A549 (cell line): ENCODE results near the gene MIPOL1. TPM values are rescaled to one million over a fixed set of nuclear protein-coding genes. Genes with fewer than 3 reads are reported as not detected.

Source experiments
- ATAC-seq, 2 experiments: fragments of 200-7000 bp in 1 of 2; fragments of >200 bp in 1 of 2; cut with Nextera tagmentation in 1 of 2; cut with Tn5 transposase in 1 of 2; 3 replicates each; pipeline versions ENCODE4 v1.8.0 to v1.9.1; 2018 to 2020; ENCODE audit warnings: mild to moderate bottlenecking in 1 of 2, moderate library complexity in 1 of 2
- CTCF ChIA-PET: fragments of 300-600 bp; sonication (Branson Sonifier 250); formaldehyde crosslinking; extraction: SDS; loops from one replicate; lab custom pipeline; 2021; ENCODE audit warnings: antibody characterized with exemption, inconsistent platforms; lab: Yijun Ruan, JAX
- POLR2A ChIA-PET: fragments of 350-600 bp; formaldehyde crosslinking; extraction: SDS; loops from one replicate; lab custom pipeline; 2021; ENCODE audit warnings: antibody characterized with exemption, inconsistent platforms; lab: Yijun Ruan, JAX
- DNase-seq, 2 experiments: peaks; one replicate each; pipeline versions ENCODE4 v3.0.0 to v3.0.0-alpha.2; 2011 to 2016; ENCODE audit warnings: low read depth in 1 of 2, low spot score in 1 of 2
- FAIRE-seq: peaks from 2 replicates; lab custom pipeline; 2011; peaks lifted over from hg19 to GRCh38; lab: Jason Lieb, UNC
- H3K27ac ChIP-seq, 2 experiments: fragments of >200 bp; sonication (Bioruptor Twin); formaldehyde crosslinking; 3 replicates each; pipeline ENCODE4 v1.5.1; 2016 to 2017
- H3K4me1 ChIP-seq: fragments of >200 bp; sonication (Bioruptor Twin); formaldehyde crosslinking; 3 replicates; pipeline ENCODE4 v1.6.1; 2016
- H3K4me2 ChIP-seq: fragments of >200 bp; sonication (Bioruptor Twin); formaldehyde crosslinking; 3 replicates; pipeline ENCODE4 v1.6.1; 2016
- H3K4me3 ChIP-seq: fragments of >200 bp; sonication (Bioruptor Twin); formaldehyde crosslinking; 3 replicates; pipeline ENCODE4 v1.5.1; 2016
- H3K9me3 ChIP-seq: fragments of >200 bp; sonication (Bioruptor Twin); formaldehyde crosslinking; 3 replicates; pipeline ENCODE4 v1.6.1; 2016
- CBX2 ChIP-seq: fragments of 200-600 bp; sonication (generic); IDR thresholded peaks from 2 replicates; pipeline ENCODE4 v1.6.1; 2016; ENCODE audit warnings: low read depth, mild to moderate bottlenecking, borderline replicate concordance
- CEBPB ChIP-seq, 2 experiments: fragments of >200 bp in 1 of 2; sonication (Bioruptor Twin) in 1 of 2; formaldehyde crosslinking in 1 of 2; IDR thresholded peaks; 2 replicates each; pipeline ENCODE4 v1.6.1; 2012 to 2016
- ELK1 ChIP-seq: fragments of 150-350 bp; IDR thresholded peaks from 2 replicates; pipeline ENCODE4 v1.6.1; 2014; ENCODE audit warnings: low read depth, mild to moderate bottlenecking, low read length
- FOSL2 ChIP-seq, 2 experiments: fragments of 450-650 bp in 1 of 2; fragments of >200 bp in 1 of 2; sonication (Bioruptor Twin) in 1 of 2; formaldehyde crosslinking; IDR thresholded peaks; 2 replicates each; pipeline versions ENCODE4 v1.5.0 to v1.6.1; 2016 to 2020; ENCODE audit warnings: mild to moderate bottlenecking in 1 of 2, moderate library complexity in 1 of 2
- HEYL ChIP-seq: fragments of 250-450 bp; sonication (Bioruptor Pico); IDR thresholded peaks from 2 replicates; pipeline ENCODE4 v1.8.0; 2021; ENCODE audit warnings: mild to moderate bottlenecking, moderate library complexity
- HOXB13 ChIP-seq: fragments of 250-450 bp; sonication (Bioruptor Pico); IDR thresholded peaks from 2 replicates; pipeline ENCODE4 v1.5.0; 2020; ENCODE audit warnings: low read depth, mild to moderate bottlenecking, moderate library complexity
- JUN ChIP-seq, 2 experiments: fragments of >200 bp; sonication (Bioruptor Twin); formaldehyde crosslinking; IDR thresholded peaks; 2 replicates in 1 of 2; 3 replicates in 1 of 2; pipeline ENCODE4 v1.6.1; 2016 to 2017
- JUNB ChIP-seq: fragments of >200 bp; sonication (Bioruptor Twin); formaldehyde crosslinking; IDR thresholded peaks from 2 replicates; pipeline ENCODE4 v1.6.1; 2016
- NR3C1 ChIP-seq: fragments of >200 bp; sonication (Bioruptor Twin); formaldehyde crosslinking; IDR thresholded peaks from 3 replicates; pipeline ENCODE4 v1.6.1; 2017
- RCOR1 ChIP-seq: fragments of 150-350 bp; IDR thresholded peaks from 2 replicates; pipeline ENCODE4 v1.6.1; 2014; ENCODE audit warnings: antibody characterized with exemption, low read length, low read depth
- TP53 ChIP-seq: fragments of 250-450 bp; sonication (Bioruptor Pico); IDR thresholded peaks from 2 replicates; pipeline ENCODE4 v1.5.0; 2021; ENCODE audit warnings: mild to moderate bottlenecking, moderate library complexity
- ZC3H11A ChIP-seq: fragments of 450-650 bp; IDR thresholded peaks from 2 replicates; pipeline ENCODE4 v1.6.1; 2014; ENCODE audit warnings: antibody characterized with exemption, mild to moderate bottlenecking
- ZFP36 ChIP-seq: fragments of 450-650 bp; IDR thresholded peaks from 2 replicates; pipeline ENCODE4 v1.6.1; 2014; ENCODE audit warnings: borderline replicate concordance; ENCODE audit not compliant: partially characterized antibody
- WGBS: methylation state at CpG from one replicate; pipeline ENCODE4 v1.1.6; 2017; ENCODE audit errors: missing lambda C conversion rate; 5-methylcytosine and 5-hydroxymethylcytosine counted together
- polyA plus RNA-seq, 4 experiments: library from polyadenylated mRNA; depleted of rRNA in 3 of 4; stranded (reverse); fragments of >200 nt; fragmentation: RNase III in 1 of 4; extraction: RNeasy Plus Mini Kit Qiagen cat#74134 plus additional on column Dnase treatment in 1 of 4; gene quantifications; 2 replicates in 3 of 4; 3 replicates in 1 of 4; pipeline ENCODE4 v1.2.3, GENCODE V29; 2011 to 2017
- TF ChIP-seq, protein P1 (sequence below): fragments of >200 bp; sonication (Bioruptor Twin); formaldehyde crosslinking; IDR thresholded peaks from 3 replicates; pipeline ENCODE4 v1.5.1; 2016
- TF ChIP-seq, protein P2 (sequence below): fragments of 250-450 bp; sonication (Bioruptor Pico); IDR thresholded peaks from 2 replicates; pipeline ENCODE4 v1.5.0; 2020; ENCODE audit warnings: low read depth, mild to moderate bottlenecking, moderate library complexity
- TF ChIP-seq, protein P3 (sequence below): fragments of 200-600 bp; sonication (generic); IDR thresholded peaks from 2 replicates; pipeline ENCODE4 v1.6.1; 2016; ENCODE audit warnings: antibody characterized with exemption, mild to moderate bottlenecking, moderate library complexity
- TF ChIP-seq, protein P4 (sequence below): fragments of >200 bp; sonication (Bioruptor Twin); formaldehyde crosslinking; IDR thresholded peaks from 3 replicates; pipeline ENCODE4 v1.6.1; 2016

Gene MIPOL1
- polyA plus RNA-seq, 2 of the 4 experiments (the other 2 are of a cell fraction): 5.2 to 13.4 TPM

GRCh38 chr14:37490607-37491006 is 292.9 kb downstream of the MIPOL1 start:
- no peak for FAIRE-seq

GRCh38 chr14:37491076-37491475 is 293.3 kb downstream of the MIPOL1 start:
- POLR2A ChIA-PET: no interaction called here
- WGBS: over 99% methylated on average over 5 of the region's 5 CpGs
- H3K9me3 ChIP-seq: no peaks in the 10 kb centered on the region
- ATAC-seq: no peak
- CTCF ChIA-PET: no interaction called here
- H3K4me1 ChIP-seq: no peaks in the 10 kb centered on the region
- TF ChIP-seq RCOR1 (no peak), JUNB (no peak), TP53 (CRISPR knock-in tag) (no peak), JUN (IDR thresholded peaks at IDR 0.05) (no peak), ZFP36 (no peak)
- TF ChIP-seq, protein P1, sequence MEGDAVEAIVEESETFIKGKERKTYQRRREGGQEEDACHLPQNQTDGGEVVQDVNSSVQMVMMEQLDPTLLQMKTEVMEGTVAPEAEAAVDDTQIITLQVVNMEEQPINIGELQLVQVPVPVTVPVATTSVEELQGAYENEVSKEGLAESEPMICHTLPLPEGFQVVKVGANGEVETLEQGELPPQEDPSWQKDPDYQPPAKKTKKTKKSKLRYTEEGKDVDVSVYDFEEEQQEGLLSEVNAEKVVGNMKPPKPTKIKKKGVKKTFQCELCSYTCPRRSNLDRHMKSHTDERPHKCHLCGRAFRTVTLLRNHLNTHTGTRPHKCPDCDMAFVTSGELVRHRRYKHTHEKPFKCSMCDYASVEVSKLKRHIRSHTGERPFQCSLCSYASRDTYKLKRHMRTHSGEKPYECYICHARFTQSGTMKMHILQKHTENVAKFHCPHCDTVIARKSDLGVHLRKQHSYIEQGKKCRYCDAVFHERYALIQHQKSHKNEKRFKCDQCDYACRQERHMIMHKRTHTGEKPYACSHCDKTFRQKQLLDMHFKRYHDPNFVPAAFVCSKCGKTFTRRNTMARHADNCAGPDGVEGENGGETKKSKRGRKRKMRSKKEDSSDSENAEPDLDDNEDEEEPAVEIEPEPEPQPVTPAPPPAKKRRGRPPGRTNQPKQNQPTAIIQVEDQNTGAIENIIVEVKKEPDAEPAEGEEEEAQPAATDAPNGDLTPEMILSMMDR: no peak
- TF ChIP-seq, protein P2, sequence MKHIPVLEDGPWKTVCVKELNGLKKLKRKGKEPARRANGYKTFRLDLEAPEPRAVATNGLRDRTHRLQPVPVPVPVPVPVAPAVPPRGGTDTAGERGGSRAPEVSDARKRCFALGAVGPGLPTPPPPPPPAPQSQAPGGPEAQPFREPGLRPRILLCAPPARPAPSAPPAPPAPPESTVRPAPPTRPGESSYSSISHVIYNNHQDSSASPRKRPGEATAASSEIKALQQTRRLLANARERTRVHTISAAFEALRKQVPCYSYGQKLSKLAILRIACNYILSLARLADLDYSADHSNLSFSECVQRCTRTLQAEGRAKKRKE (CRISPR knock-in tag): no peak
- TF ChIP-seq, protein P3, sequence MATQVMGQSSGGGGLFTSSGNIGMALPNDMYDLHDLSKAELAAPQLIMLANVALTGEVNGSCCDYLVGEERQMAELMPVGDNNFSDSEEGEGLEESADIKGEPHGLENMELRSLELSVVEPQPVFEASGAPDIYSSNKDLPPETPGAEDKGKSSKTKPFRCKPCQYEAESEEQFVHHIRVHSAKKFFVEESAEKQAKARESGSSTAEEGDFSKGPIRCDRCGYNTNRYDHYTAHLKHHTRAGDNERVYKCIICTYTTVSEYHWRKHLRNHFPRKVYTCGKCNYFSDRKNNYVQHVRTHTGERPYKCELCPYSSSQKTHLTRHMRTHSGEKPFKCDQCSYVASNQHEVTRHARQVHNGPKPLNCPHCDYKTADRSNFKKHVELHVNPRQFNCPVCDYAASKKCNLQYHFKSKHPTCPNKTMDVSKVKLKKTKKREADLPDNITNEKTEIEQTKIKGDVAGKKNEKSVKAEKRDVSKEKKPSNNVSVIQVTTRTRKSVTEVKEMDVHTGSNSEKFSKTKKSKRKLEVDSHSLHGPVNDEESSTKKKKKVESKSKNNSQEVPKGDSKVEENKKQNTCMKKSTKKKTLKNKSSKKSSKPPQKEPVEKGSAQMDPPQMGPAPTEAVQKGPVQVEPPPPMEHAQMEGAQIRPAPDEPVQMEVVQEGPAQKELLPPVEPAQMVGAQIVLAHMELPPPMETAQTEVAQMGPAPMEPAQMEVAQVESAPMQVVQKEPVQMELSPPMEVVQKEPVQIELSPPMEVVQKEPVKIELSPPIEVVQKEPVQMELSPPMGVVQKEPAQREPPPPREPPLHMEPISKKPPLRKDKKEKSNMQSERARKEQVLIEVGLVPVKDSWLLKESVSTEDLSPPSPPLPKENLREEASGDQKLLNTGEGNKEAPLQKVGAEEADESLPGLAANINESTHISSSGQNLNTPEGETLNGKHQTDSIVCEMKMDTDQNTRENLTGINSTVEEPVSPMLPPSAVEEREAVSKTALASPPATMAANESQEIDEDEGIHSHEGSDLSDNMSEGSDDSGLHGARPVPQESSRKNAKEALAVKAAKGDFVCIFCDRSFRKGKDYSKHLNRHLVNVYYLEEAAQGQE: no peak
- H3K27ac ChIP-seq: no peak overlapping the region
- H3K4me3 ChIP-seq: no peak overlapping the region
- FAIRE-seq: no peak
- DNase-seq: no peak
- H3K4me2 ChIP-seq: no peak overlapping the region

More at GRCh38 chr14:37490607-37491006, 292.9 kb downstream of the MIPOL1 start:
- DNase-seq: no peak
- H3K27ac ChIP-seq: no peak overlapping the region
- CTCF ChIA-PET: no interaction called here
- POLR2A ChIA-PET: no interaction called here
- H3K4me2 ChIP-seq: no peak overlapping the region
- no peak for TF ChIP-seq NR3C1
- H3K4me1 ChIP-seq: no peaks in the 10 kb centered on the region
- ATAC-seq: no peak
- H3K9me3 ChIP-seq: no peaks in the 10 kb centered on the region
- 81% methylated on average over 3 of the region's 3 CpGs for WGBS
- no peak overlapping the region for H3K4me3 ChIP-seq

GRCh38 chr14:37493606-37494005 is 295.9 kb downstream of the MIPOL1 start:
- 79% methylated on average over 2 of the region's 2 CpGs for WGBS
- TF ChIP-seq ZFP36 (no peak), ELK1 (no peak), FOSL2 (IDR thresholded peaks at IDR 0.05) (no peak), FOSL2 (CRISPR knock-in tag; IDR thresholded peaks at IDR 0.05) (no peak), CBX2 (no peak), TP53 (CRISPR knock-in tag) (no peak), JUN (IDR thresholded peaks at IDR 0.05) (no peak), HOXB13 (CRISPR knock-in tag) (no peak), HEYL (no peak), CEBPB (IDR thresholded peaks at IDR 0.05) (no peak), ZC3H11A (no peak)
- TF ChIP-seq, protein P2 (CRISPR knock-in tag): no peak
- TF ChIP-seq, protein P4, sequence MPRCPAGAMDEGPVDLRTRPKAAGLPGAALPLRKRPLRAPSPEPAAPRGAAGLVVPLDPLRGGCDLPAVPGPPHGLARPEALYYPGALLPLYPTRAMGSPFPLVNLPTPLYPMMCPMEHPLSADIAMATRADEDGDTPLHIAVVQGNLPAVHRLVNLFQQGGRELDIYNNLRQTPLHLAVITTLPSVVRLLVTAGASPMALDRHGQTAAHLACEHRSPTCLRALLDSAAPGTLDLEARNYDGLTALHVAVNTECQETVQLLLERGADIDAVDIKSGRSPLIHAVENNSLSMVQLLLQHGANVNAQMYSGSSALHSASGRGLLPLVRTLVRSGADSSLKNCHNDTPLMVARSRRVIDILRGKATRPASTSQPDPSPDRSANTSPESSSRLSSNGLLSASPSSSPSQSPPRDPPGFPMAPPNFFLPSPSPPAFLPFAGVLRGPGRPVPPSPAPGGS: no peak
- no peak for DNase-seq
- POLR2A ChIA-PET: no interaction called here
- no peak for ATAC-seq
- Histone ChIP-seq H3K9me3 (no peaks in the 10 kb centered on the region), H3K4me3 (no peak overlapping the region), H3K4me1 (no peaks in the 10 kb centered on the region), H3K4me2 (no peak overlapping the region), H3K27ac (no peak overlapping the region)
- FAIRE-seq: no peak
- CTCF ChIA-PET: no interaction called here
